KMS-11 (cell line): ENCODE results near the gene UHRF2.

Experiments used
- H2AFZ ChIP-seq: fragments of 200-600 bp; sonication (generic); 2 replicates; pipeline ENCODE4 v1.6.1; 2016; ENCODE audit warnings: antibody characterized with exemption, mixed run types, low read depth
- H3K27ac ChIP-seq: fragments of 200-600 bp; sonication (generic); 2 replicates; pipeline ENCODE4 v1.6.1; 2016; ENCODE audit warnings: mild to moderate bottlenecking, mixed run types
- H3K27me3 ChIP-seq: fragments of 200-600 bp; sonication (generic); 2 replicates; pipeline ENCODE4 v1.6.1; 2017; ENCODE audit warnings: mild to moderate bottlenecking, low read depth, mixed run types, moderate library complexity; ENCODE audit not compliant: insufficient read depth
- H3K36me3 ChIP-seq: fragments of 200-600 bp; sonication (generic); 2 replicates; pipeline ENCODE4 v1.6.1; 2017; ENCODE audit warnings: mild to moderate bottlenecking, mixed run types; ENCODE audit not compliant: insufficient read depth
- H3K4me1 ChIP-seq: fragments of 200-600 bp; sonication (generic); 2 replicates; pipeline ENCODE4 v1.6.1; 2016; ENCODE audit warnings: mild to moderate bottlenecking, low read depth, mixed run types; ENCODE audit not compliant: poor library complexity, severe bottlenecking
- H3K4me2 ChIP-seq: fragments of 200-600 bp; sonication (generic); 2 replicates; pipeline ENCODE4 v1.7.0; 2016; ENCODE audit warnings: mild to moderate bottlenecking, mixed run types
- H3K4me3 ChIP-seq: fragments of 200-600 bp; sonication (generic); IDR thresholded peaks from 2 replicates; pipeline ENCODE4 v1.6.1; 2017; ENCODE audit warnings: low read depth, low read length, mixed read lengths; ENCODE audit not compliant: insufficient read depth
- H3K79me2 ChIP-seq: fragments of 200-600 bp; sonication (generic); 2 replicates; pipeline ENCODE4 v1.6.1; 2016; ENCODE audit warnings: low read depth, mixed run types; ENCODE audit not compliant: insufficient read depth
- H3K9ac ChIP-seq: fragments of 200-600 bp; sonication (generic); 2 replicates; pipeline ENCODE4 v1.6.1; 2016; ENCODE audit warnings: mild to moderate bottlenecking, mixed run types
- H4K20me1 ChIP-seq: fragments of 200-600 bp; sonication (generic); 2 replicates; pipeline ENCODE4 v1.6.1; 2016; ENCODE audit warnings: mild to moderate bottlenecking, mixed run types; ENCODE audit not compliant: insufficient read depth
- CTCF ChIP-seq: fragments of 200-600 bp; sonication (generic); conservative IDR thresholded peaks from 2 replicates; pipeline ENCODE4 v1.6.1; 2017; ENCODE audit warnings: low read depth, mild to moderate bottlenecking, antibody characterized with exemption, low read length, moderate library complexity, mixed read lengths

Gene UHRF2

GRCh38 chr9:6382681-6383080 is 30.3 kb upstream of the UHRF2 start:
- no peaks in the 10 kb centered on the region for H4K20me1 ChIP-seq
- no peaks in the 10 kb centered on the region for H3K27me3 ChIP-seq
- no peak overlapping the region for H2AFZ ChIP-seq
- no peak overlapping the region for H3K9ac ChIP-seq
- H3K4me3 ChIP-seq, result no peak overlapping the region
- H3K4me2 ChIP-seq, result no peak overlapping the region
- no peak overlapping the region for H3K27ac ChIP-seq
- H3K4me1 ChIP-seq, result peaks cover 6% of the 10 kb centered on the region
- no peak for TF ChIP-seq CTCF
- H3K79me2 ChIP-seq, result no peaks in the 10 kb centered on the region
- H3K36me3 ChIP-seq, result no peaks in the 10 kb centered on the region

GRCh38 chr9:6383551-6384225 is 29.3 kb upstream of the UHRF2 start:
- H3K27ac ChIP-seq, result no peak overlapping the region
- H3K9ac ChIP-seq, result no peak overlapping the region
- H4K20me1 ChIP-seq, result no peaks in the 10 kb centered on the region
- H3K36me3 ChIP-seq, result no peaks in the 10 kb centered on the region
- H3K4me1 ChIP-seq, result peaks cover 6% of the 10 kb centered on the region
- no peaks in the 10 kb centered on the region for H3K27me3 ChIP-seq
- H3K4me3 ChIP-seq, result no peak overlapping the region
- no peak overlapping the region for H2AFZ ChIP-seq
- TF ChIP-seq CTCF, result no peak
- no peak overlapping the region for H3K4me2 ChIP-seq
- no peaks in the 10 kb centered on the region for H3K79me2 ChIP-seq

- Histone ChIP-seq H3K27me3 (no peaks in the 10 kb centered on the region), H3K4me2 (no peak overlapping the region), H3K4me3 (no peak overlapping the region), H3K4me1 (peaks cover 6% of the 10 kb centered on the region), H3K36me3 (no peaks in the 10 kb centered on the region), H3K79me2 (no peaks in the 10 kb centered on the region), H2AFZ (no peak overlapping the region), H3K27ac (no peak overlapping the region), H4K20me1 (no peaks in the 10 kb centered on the region), H3K9ac (no peak overlapping the region)
- TF ChIP-seq CTCF, result no peak
Measured at GRCh38 chr9:6384732-6385131, 28.3 kb upstream of the UHRF2 start.

- Histone ChIP-seq H3K4me3 (no peak overlapping the region), H3K4me2 (no peak overlapping the region), H3K27me3 (no peaks in the 10 kb centered on the region), H2AFZ (no peak overlapping the region), H3K4me1 (no peaks in the 10 kb centered on the region), H3K36me3 (no peaks in the 10 kb centered on the region), H4K20me1 (no peaks in the 10 kb centered on the region), H3K9ac (no peak overlapping the region), H3K79me2 (no peaks in the 10 kb centered on the region), H3K27ac (no peak overlapping the region)
- no peak for TF ChIP-seq CTCF
Measured at GRCh38 chr9:6399071-6399470, 13.9 kb upstream of the UHRF2 start.
